DND-41 (cell line): Measurements from ENCODE around the gene FYB1.
"Not testable (repeated sequence)": the region's sequence is repeated elsewhere in the genome, so short reads cannot be mapped to it uniquely, and the experiment has no call there.

Experiments
- ATAC-seq: fragments of 200-7000 bp; cut with Tn5 transposase; 3 replicates; pipeline ENCODE4 v1.9.1; 2021; ENCODE audit warnings: low read depth; ENCODE audit not compliant: insufficient read depth
- DNase-seq: peaks from one replicate; pipeline ENCODE4 v3.0.0-alpha.2; 2020
- H2AFZ ChIP-seq: 2 replicates; pipeline ENCODE4 v1.6.0; 2012; ENCODE audit warnings: low read depth, low read length
- H3K27ac ChIP-seq: 2 replicates; pipeline ENCODE4 v1.5.1; 2012; ENCODE audit warnings: low read length, inconsistent platforms
- H3K27me3 ChIP-seq: fragments of 200-600 bp; sonication (generic); 2 replicates; pipeline ENCODE4 v1.6.0; 2012; ENCODE audit warnings: low read length, mild to moderate bottlenecking, inconsistent platforms; ENCODE audit not compliant: insufficient read depth, poor library complexity
- H3K36me3 ChIP-seq: 2 replicates; pipeline ENCODE4 v1.5.1; 2012; ENCODE audit warnings: low read length, inconsistent platforms; ENCODE audit not compliant: insufficient read depth
- H3K4me1 ChIP-seq: 2 replicates; pipeline ENCODE4 v1.5.1; 2012; ENCODE audit warnings: mild to moderate bottlenecking, low read length; ENCODE audit not compliant: insufficient read depth
- H3K4me2 ChIP-seq: 2 replicates; pipeline ENCODE4 v1.6.0; 2012; ENCODE audit warnings: mild to moderate bottlenecking, moderate library complexity, low read length, inconsistent platforms; ENCODE audit not compliant: insufficient read depth
- H3K4me3 ChIP-seq, 2 experiments: fragments of 200-600 bp in 1 of 2; shearing (Covaris generic) in 1 of 2; 2 replicates each; pipeline ENCODE4 v1.5.1; 2012 to 2016; ENCODE audit warnings: inconsistent platforms in 2 of 2, low read length in 2 of 2, mild to moderate bottlenecking in 2 of 2, low read depth in 1 of 2, moderate library complexity in 1 of 2
- H3K79me2 ChIP-seq: 2 replicates; pipeline ENCODE4 v1.6.0; 2012; ENCODE audit warnings: low read length, inconsistent platforms; ENCODE audit not compliant: insufficient read depth
- H3K9ac ChIP-seq: 2 replicates; pipeline ENCODE4 v1.6.0; 2012; ENCODE audit warnings: low read depth, mild to moderate bottlenecking, inconsistent platforms, low read length, moderate library complexity
- H3K9me3 ChIP-seq: 2 replicates; pipeline ENCODE4 v1.5.1; 2012; ENCODE audit warnings: low read length, moderate library complexity, mild to moderate bottlenecking, inconsistent platforms; ENCODE audit not compliant: insufficient read depth, severe bottlenecking
- H4K20me1 ChIP-seq: 2 replicates; pipeline ENCODE4 v1.6.0; 2012; ENCODE audit warnings: low read length; ENCODE audit not compliant: insufficient read depth
- EZH2 ChIP-seq: IDR thresholded peaks from 3 replicates; pipeline ENCODE4 v1.6.1; 2012; ENCODE audit warnings: borderline replicate concordance, low read depth, mild to moderate bottlenecking, moderate library complexity, low read length, inconsistent platforms; ENCODE audit not compliant: severe bottlenecking
- TF ChIP-seq, protein P1 (sequence below): IDR thresholded peaks from 2 replicates; pipeline ENCODE4 v1.5.1; 2012; ENCODE audit warnings: borderline replicate concordance, low read length, moderate library complexity, mild to moderate bottlenecking; ENCODE audit not compliant: poor library complexity, severe bottlenecking; ENCODE audit errors: extremely low read depth

FYB1 gene

GRCh38 chr5:39186289-39186688 lies 33.1 kb downstream of the FYB1 start:
- H3K4me2 ChIP-seq, result no peak overlapping the region
- no peak for DNase-seq
- H3K27me3 ChIP-seq, result no peaks in the 10 kb centered on the region
- H3K4me3 ChIP-seq, result no peak overlapping the region
- no peaks in the 10 kb centered on the region for H4K20me1 ChIP-seq
- H2AFZ ChIP-seq, result no peak overlapping the region
- H3K9ac ChIP-seq, result no peak overlapping the region
- peak overlapping the region; percentile 69 for H3K27ac ChIP-seq
- ATAC-seq, result no peak
- H3K36me3 ChIP-seq, result no peaks in the 10 kb centered on the region
- no peaks in the 10 kb centered on the region for H3K9me3 ChIP-seq
- H3K4me1 ChIP-seq, result peaks cover 57% of the 10 kb centered on the region
- H3K79me2 ChIP-seq, result no peaks in the 10 kb centered on the region
- TF ChIP-seq, protein P1, sequence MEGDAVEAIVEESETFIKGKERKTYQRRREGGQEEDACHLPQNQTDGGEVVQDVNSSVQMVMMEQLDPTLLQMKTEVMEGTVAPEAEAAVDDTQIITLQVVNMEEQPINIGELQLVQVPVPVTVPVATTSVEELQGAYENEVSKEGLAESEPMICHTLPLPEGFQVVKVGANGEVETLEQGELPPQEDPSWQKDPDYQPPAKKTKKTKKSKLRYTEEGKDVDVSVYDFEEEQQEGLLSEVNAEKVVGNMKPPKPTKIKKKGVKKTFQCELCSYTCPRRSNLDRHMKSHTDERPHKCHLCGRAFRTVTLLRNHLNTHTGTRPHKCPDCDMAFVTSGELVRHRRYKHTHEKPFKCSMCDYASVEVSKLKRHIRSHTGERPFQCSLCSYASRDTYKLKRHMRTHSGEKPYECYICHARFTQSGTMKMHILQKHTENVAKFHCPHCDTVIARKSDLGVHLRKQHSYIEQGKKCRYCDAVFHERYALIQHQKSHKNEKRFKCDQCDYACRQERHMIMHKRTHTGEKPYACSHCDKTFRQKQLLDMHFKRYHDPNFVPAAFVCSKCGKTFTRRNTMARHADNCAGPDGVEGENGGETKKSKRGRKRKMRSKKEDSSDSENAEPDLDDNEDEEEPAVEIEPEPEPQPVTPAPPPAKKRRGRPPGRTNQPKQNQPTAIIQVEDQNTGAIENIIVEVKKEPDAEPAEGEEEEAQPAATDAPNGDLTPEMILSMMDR, result no peak
- TF ChIP-seq EZH2, result no peak

GRCh38 chr5:39185761-39186160 lies 33.6 kb downstream of the FYB1 start:
- Histone ChIP-seq H3K36me3 (no peaks in the 10 kb centered on the region), H3K27me3 (no peaks in the 10 kb centered on the region), H3K4me2 (no peak overlapping the region), H3K27ac (peak overlapping the region; percentile 69), H2AFZ (0 out of 2 replicates have a peak overlapping the region, but pooled peaks have one; percentile 3), H4K20me1 (no peaks in the 10 kb centered on the region), H3K79me2 (no peaks in the 10 kb centered on the region), H3K4me3 (no peak overlapping the region), H3K9ac (no peak overlapping the region), H3K4me1 (peaks cover 52% of the 10 kb centered on the region), H3K9me3 (no peaks in the 10 kb centered on the region)
- DNase-seq, result no peak
- no peak for ATAC-seq
- no peak for TF ChIP-seq EZH2
- TF ChIP-seq, protein P1, result no peak

- H3K4me2 ChIP-seq, result not testable (repeated sequence)
Measured at GRCh38 chr5:39179561-39179960, 39.8 kb downstream of the FYB1 start.

DNA sequence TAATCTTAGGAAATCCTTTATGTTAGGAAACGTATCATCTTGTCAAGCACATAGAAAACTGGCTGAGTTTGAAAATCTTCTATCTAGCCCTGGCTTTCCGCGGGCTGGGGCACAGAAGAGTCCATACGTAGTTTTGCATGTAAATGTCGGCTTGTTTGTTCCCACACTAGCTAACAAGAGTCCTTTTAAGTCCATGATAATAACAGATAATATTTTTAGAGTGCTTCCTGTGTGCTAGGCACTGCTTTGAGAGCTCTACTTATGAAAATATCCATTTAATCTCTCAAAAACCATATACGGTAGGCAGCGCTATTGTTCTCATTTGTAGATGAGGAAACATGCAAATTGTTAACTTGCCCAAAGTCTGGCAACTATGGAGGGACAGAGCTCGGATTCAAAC lies 40.5 kb downstream of the FYB1 start:
- no peak for TF ChIP-seq EZH2
- TF ChIP-seq, protein P1, result no peak
- no peak overlapping the region for H3K4me2 ChIP-seq
- H3K4me1 ChIP-seq, result peaks cover 59% of the 10 kb centered on the region
- H3K36me3 ChIP-seq, result no peaks in the 10 kb centered on the region
- H3K79me2 ChIP-seq, result no peaks in the 10 kb centered on the region
- H2AFZ ChIP-seq, result 0 out of 2 replicates have a peak overlapping the region, but pooled peaks have one; percentile 36
- no peaks in the 10 kb centered on the region for H3K27me3 ChIP-seq
- no peak for DNase-seq
- ATAC-seq, result no peak
- 0 out of 2 replicates have a peak overlapping the region, but pooled peaks have one; percentile 2 for H3K9ac ChIP-seq
- no peaks in the 10 kb centered on the region for H3K9me3 ChIP-seq
- H4K20me1 ChIP-seq, result no peaks in the 10 kb centered on the region
- H3K27ac ChIP-seq, result peak overlapping the region; percentile 92
- H3K4me3 ChIP-seq, result no peak overlapping the region

More at GRCh38 chr5:39179561-39179960, 39.8 kb downstream of the FYB1 start:
- H3K27me3 ChIP-seq, H3K9ac ChIP-seq, H3K9me3 ChIP-seq, DNase-seq, H4K20me1 ChIP-seq, ATAC-seq, H2AFZ ChIP-seq, H3K4me3 ChIP-seq, H3K36me3 ChIP-seq, H3K79me2 ChIP-seq: not testable (repeated sequence)
- peaks cover 59% of the 10 kb centered on the region for H3K4me1 ChIP-seq
- H3K27ac ChIP-seq, result peak overlapping the region; percentile 65
